HTERT RPE-1 (cell line): ENCODE measurements around the gene ZC3H4.
"Not testable (repeated sequence)": the region's sequence is repeated elsewhere in the genome, so short reads cannot be mapped to it uniquely, and the experiment has no call there.

Experiments
- in situ Hi-C: fragments of 300-500 bp; cut with MboI; formaldehyde crosslinking; loops from 4 replicates; pipeline ENCODE4 v1.14.3; 2020; ENCODE audit warnings: low sequenced_read_pairs

The ZC3H4 gene

GRCh38 chr19:47086280-47086679 is 27.3 kb downstream of the ZC3H4 start:
- in situ Hi-C loops, result no loop called here

- in situ Hi-C loops, result no loop called here
Measured at GRCh38 chr19:47084879-47085439, 28.6 kb downstream of the ZC3H4 start.

GRCh38 chr19:47082493-47082892 is 31.1 kb downstream of the ZC3H4 start:
- in situ Hi-C loops, result no loop called here

GRCh38 chr19:47081095-47081494 is 32.5 kb downstream of the ZC3H4 start:
- in situ Hi-C loops, result no loop called here

- in situ Hi-C loops, result not testable (repeated sequence)
Measured at GRCh38 chr19:47078351-47078750, 35.2 kb downstream of the ZC3H4 start.

- in situ Hi-C loops, result no loop called here
Measured at GRCh38 chr19:47075941-47076340, 37.6 kb downstream of the ZC3H4 start.

GRCh38 chr19:47075179-47075810 is 38.3 kb downstream of the ZC3H4 start:
- in situ Hi-C loops, result no loop called here

- in situ Hi-C loops, result no loop called here
Measured at GRCh38 chr19:47074621-47075020, 39.0 kb downstream of the ZC3H4 start.

- in situ Hi-C loops, result no loop called here
Measured at GRCh38 chr19:47073574-47073973, 40.0 kb downstream of the ZC3H4 start.

GRCh38 chr19:47072323-47072722 is 41.3 kb downstream of the ZC3H4 start:
- in situ Hi-C loops, result no loop called here

GRCh38 chr19:47071731-47072130 is 41.8 kb downstream of the ZC3H4 start:
- in situ Hi-C loops, result no loop called here

GRCh38 chr19:47070756-47071155 is 42.8 kb downstream of the ZC3H4 start:
- in situ Hi-C loops, result no loop called here

GRCh38 chr19:47069795-47070194 is 43.8 kb downstream of the ZC3H4 start:
- in situ Hi-C loops, result no loop called here

GRCh38 chr19:47068876-47069406 is 44.6 kb downstream of the ZC3H4 start:
- in situ Hi-C loops, result no loop called here

GRCh38 chr19:47068246-47068645 is 45.3 kb downstream of the ZC3H4 start:
- in situ Hi-C loops, result no loop called here

GRCh38 chr19:47067215-47067847 is 46.2 kb downstream of the ZC3H4 start:
- in situ Hi-C loops, result no loop called here

GRCh38 chr19:47066376-47067214 is 47.0 kb downstream of the ZC3H4 start:
- in situ Hi-C loops, result no loop called here

GRCh38 chr19:47065242-47065641 is 48.3 kb downstream of the ZC3H4 start:
- in situ Hi-C loops, result no loop called here

- in situ Hi-C loops, result no loop called here
Measured at GRCh38 chr19:47063874-47064273, 49.7 kb downstream of the ZC3H4 start.

GRCh38 chr19:47058621-47059022 is 55.0 kb downstream of the ZC3H4 start:
- in situ Hi-C loops, result no loop called here

- in situ Hi-C loops, result no loop called here
Measured at GRCh38 chr19:47057328-47057727, 56.2 kb downstream of the ZC3H4 start.
